Right lobe of liver (tissue), 6 donors: ENCODE results near the gene ZSCAN18. TPM values are rescaled to one million over a fixed set of nuclear protein-coding genes. Genes with fewer than 3 reads are reported as not detected.
"Not testable (repeated sequence)": the region's sequence is repeated elsewhere in the genome, so short reads cannot be mapped to it uniquely, and the experiment has no call there.

Experiments
- ATAC-seq, 4 donors: fragments of 200-7000 bp; cut with Tn5 transposase; one replicate each; pipeline ENCODE4 v1.9.1; 2020; ENCODE audit warnings: mild to moderate bottlenecking in 4 of 4, moderate library complexity in 4 of 4
- DNase-seq, 3 donors: peaks; one replicate each; pipeline ENCODE4 v3.0.0-alpha.2; 2020
- H3K27ac ChIP-seq, 3 donors: fragments of 200-600 bp; one replicate each; pipeline ENCODE4 v1.8.0; 2022
- H3K27me3 ChIP-seq, 2 donors: fragments of 200-600 bp; one replicate each; pipeline ENCODE4 v1.8.0; 2022
- H3K36me3 ChIP-seq, 4 donors: fragments of 200-600 bp; sonication (generic) in 1 of 4; one replicate each; pipeline versions ENCODE4 v1.5.1 to v1.8.0; 2017 to 2022; ENCODE audit warnings: control low read depth in 1 of 4
- H3K4me1 ChIP-seq, 4 donors: fragments of 200-600 bp; sonication (generic) in 1 of 4; one replicate each; pipeline versions ENCODE4 v1.5.1 to v1.8.0; 2017 to 2022; ENCODE audit warnings: control low read depth in 1 of 4
- H3K4me3 ChIP-seq, 3 donors: fragments of 200-600 bp; one replicate each; pipeline ENCODE4 v1.8.0; 2022
- H3K9me3 ChIP-seq, 4 donors: fragments of 200-600 bp; sonication (generic) in 1 of 4; one replicate each; pipeline versions ENCODE4 v1.5.1 to v1.8.0; 2017 to 2022; ENCODE audit warnings: control low read depth in 1 of 4
- POLR2A ChIP-seq: fragments of 450-650 bp; IDR thresholded peaks from one replicate; pipeline ENCODE4 v1.6.1; 2017; ENCODE audit warnings: antibody characterized with exemption, mild to moderate bottlenecking
- WGBS: methylation state at CpG from one replicate; pipeline ENCODE4 v1.1.6; 2018; ENCODE audit warnings: low coverage, low lambda C conversion rate; ENCODE audit not compliant: insufficient coverage; ENCODE audit errors: missing lambda C conversion rate; 5-methylcytosine and 5-hydroxymethylcytosine counted together
- intact Hi-C, 2 donors: fragments of 100-400 bp; cut with DNase I; formaldehyde crosslinking; loops; one replicate each; pipeline versions ENCODE4 v1.11.2 to v1.14.1; 2022
- long read RNA-seq: library from polyadenylated mRNA; unstranded; transcript quantifications from one replicate; pipeline ENCODE4 v2.0.0, GENCODE V29; 2019
- total RNA-seq, 6 experiments: library from RNA; depleted of rRNA in 2 of 6; stranded (reverse); fragments of >200 nt in 2 of 6; fragmentation: NEBNext Ultra II Directional in 3 of 6; extraction: Animal tissue kit (Norgen Biotek cat#: 25700) in 3 of 6; gene quantifications; one replicate each; pipeline versions ENCODE4 v1.1.0 to v1.2.4, GENCODE V29; 2016 to 2023
- TF ChIP-seq, protein P1 (sequence below), 4 donors: fragments of 200-600 bp in 3 of 4; fragments of 450-650 bp in 1 of 4; IDR thresholded peaks; one replicate each; pipeline versions ENCODE4 v1.5.1 to v1.8.0; 2016 to 2022; ENCODE audit warnings: antibody characterized with exemption in 4 of 4, mild to moderate bottlenecking in 2 of 4
- donor health status: DM: no; HTN: yes; CAD: no.
- donor health status: DM: no; HTN: no; CAD: no.
- donor health status: DM: no; HTN: no; CAD: no.
- donor health status: DM: no; HTN: yes; CAD: no.
- donor health status: DM: no; HTN: yes; CAD: no.

ZSCAN18 gene, protein sequence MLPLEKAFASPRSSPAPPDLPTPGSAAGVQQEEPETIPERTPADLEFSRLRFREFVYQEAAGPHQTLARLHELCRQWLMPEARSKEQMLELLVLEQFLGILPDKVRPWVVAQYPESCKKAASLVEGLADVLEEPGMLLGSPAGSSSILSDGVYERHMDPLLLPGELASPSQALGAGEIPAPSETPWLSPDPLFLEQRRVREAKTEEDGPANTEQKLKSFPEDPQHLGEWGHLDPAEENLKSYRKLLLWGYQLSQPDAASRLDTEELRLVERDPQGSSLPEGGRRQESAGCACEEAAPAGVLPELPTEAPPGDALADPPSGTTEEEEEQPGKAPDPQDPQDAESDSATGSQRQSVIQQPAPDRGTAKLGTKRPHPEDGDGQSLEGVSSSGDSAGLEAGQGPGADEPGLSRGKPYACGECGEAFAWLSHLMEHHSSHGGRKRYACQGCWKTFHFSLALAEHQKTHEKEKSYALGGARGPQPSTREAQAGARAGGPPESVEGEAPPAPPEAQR
- 10 to 100 TPM in 4 of 6 experiments, 1 to 10 TPM in 2; 6.3 to 17.1 (median 10.7) TPM for total RNA-seq
- long read RNA-seq, full-length matches to known transcripts = 1 of 2 reads
- long read RNA-seq, partial matches to known transcripts = 0 of 2 reads
- long read RNA-seq, other reads (novel, unspliced or antisense) = 1 of 2 reads

DNA sequence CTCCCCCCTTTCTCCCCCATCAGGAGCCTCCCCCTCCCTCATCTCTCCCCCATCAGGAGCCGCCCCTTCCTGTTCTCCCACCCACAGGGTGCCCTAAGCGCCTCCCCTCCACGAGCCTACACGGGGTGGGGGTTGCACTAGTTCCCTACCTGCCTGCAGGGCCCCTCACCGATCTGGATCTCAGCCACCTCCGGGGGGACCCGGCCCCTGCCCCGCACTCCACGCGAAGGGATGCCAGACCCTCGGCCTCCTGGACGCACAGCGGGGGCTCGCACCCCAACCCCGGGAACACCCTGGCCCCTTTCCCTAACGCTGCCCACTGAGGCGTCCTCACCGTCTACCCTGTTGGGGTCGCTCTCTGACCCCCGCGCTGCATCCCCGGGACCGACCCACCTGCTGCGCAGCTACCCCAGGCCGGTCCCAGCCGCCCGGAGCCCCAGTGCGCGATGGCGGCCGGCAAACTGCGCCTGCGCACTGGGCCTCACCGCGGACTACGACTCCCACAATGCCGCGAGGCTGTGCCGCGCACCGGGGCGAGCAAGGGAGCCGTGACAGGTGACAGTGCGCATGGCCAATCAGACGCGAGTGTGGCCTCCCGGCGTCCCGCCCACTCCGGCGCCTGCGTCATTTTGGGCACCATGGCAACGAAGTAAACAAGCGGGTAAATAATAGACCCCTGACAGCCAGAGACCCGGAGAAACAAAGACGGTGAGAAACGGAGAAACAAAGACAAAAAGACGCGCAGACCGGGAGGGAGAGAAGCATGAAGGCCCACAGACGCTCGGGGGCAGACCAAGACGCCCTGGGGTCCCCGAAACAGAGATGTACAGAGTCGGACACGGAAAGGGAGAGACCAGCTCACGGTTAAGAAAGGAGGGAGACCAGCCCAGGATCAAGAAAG lies at the start of gene ZSCAN18:
TSS of gene ZSCAN18 (minus strand) at position 451 of the 901 bp plus-strand sequence. CDS start 7,964 bp downstream, outside the sequence.
- no peaks in the 10 kb centered on the region for H3K36me3 ChIP-seq
- WGBS = 3% methylated on average over 38 of the region's 67 CpGs
- DNase-seq = peak; percentile 94 to 98 (median 96)
- no peaks in the 10 kb centered on the region for H3K27me3 ChIP-seq
- TF ChIP-seq POLR2A = peak; percentile 46
- TF ChIP-seq, protein P1, sequence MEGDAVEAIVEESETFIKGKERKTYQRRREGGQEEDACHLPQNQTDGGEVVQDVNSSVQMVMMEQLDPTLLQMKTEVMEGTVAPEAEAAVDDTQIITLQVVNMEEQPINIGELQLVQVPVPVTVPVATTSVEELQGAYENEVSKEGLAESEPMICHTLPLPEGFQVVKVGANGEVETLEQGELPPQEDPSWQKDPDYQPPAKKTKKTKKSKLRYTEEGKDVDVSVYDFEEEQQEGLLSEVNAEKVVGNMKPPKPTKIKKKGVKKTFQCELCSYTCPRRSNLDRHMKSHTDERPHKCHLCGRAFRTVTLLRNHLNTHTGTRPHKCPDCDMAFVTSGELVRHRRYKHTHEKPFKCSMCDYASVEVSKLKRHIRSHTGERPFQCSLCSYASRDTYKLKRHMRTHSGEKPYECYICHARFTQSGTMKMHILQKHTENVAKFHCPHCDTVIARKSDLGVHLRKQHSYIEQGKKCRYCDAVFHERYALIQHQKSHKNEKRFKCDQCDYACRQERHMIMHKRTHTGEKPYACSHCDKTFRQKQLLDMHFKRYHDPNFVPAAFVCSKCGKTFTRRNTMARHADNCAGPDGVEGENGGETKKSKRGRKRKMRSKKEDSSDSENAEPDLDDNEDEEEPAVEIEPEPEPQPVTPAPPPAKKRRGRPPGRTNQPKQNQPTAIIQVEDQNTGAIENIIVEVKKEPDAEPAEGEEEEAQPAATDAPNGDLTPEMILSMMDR (IDR thresholded peaks at IDR 0.05) = no peak
- peak within 1 kb of the TSS; percentile 80 to 96 (median 92) for H3K4me3 ChIP-seq
- H3K4me1 ChIP-seq = no peaks in the 10 kb centered on the region
- H3K9me3 ChIP-seq = peaks cover 0 to 3% (median 0%) of the 10 kb centered on the region in 4 donors
- intact Hi-C loops = no loop called here
- H3K27ac ChIP-seq = peak within 1 kb of the TSS; percentile 79 to 83 (median 81)
- ATAC-seq = peak; percentile 98 to 100 (median 100)

- intact Hi-C loops, DNase-seq, H3K4me3 ChIP-seq, ATAC-seq, H3K27me3 ChIP-seq, H3K27ac ChIP-seq, H3K36me3 ChIP-seq: not testable (repeated sequence)
- WGBS = no CpG with 5 or more reads among the region's 28 CpGs
- Histone ChIP-seq H3K9me3 (peaks cover 0 to 21% (median 5%) of the 10 kb centered on the region in 4 donors), H3K4me1 (peaks cover 0 to 11% (median 0%) of the 10 kb centered on the region in 4 donors)
Observed at GRCh38 chr19:58147475-58147874, 49.4 kb upstream of the ZSCAN18 start.

- no peaks in the 10 kb centered on the region for H3K27me3 ChIP-seq
- 94% methylated on average over 2 of the region's 3 CpGs for WGBS
- peaks cover 0 to 28% (median 5%) of the 10 kb centered on the region in 4 donors for H3K9me3 ChIP-seq
- intact Hi-C loops = no loop called here
- H3K4me3 ChIP-seq = no peak overlapping the region
- TF ChIP-seq, protein P1 (IDR thresholded peaks at IDR 0.05) = no peak
- no peak for TF ChIP-seq POLR2A
- no peak overlapping the region for H3K27ac ChIP-seq
- H3K36me3 ChIP-seq = peaks cover 0 to 13% (median 5%) of the 10 kb centered on the region in 4 donors
- H3K4me1 ChIP-seq = peaks cover 0 to 7% (median 0%) of the 10 kb centered on the region in 4 donors
- ATAC-seq = no peak
- DNase-seq = no peak
Observed at GRCh38 chr19:58145849-58146248, 47.8 kb upstream of the ZSCAN18 start.

- TF ChIP-seq POLR2A = no peak
- TF ChIP-seq, protein P1 (IDR thresholded peaks at IDR 0.05) = no peak
- 91% methylated on average over 1 of the region's 1 CpG for WGBS
- Histone ChIP-seq H3K27ac (no peak overlapping the region), H3K9me3 (peaks cover 0 to 78% (median 37%) of the 10 kb centered on the region in 4 donors), H3K27me3 (no peaks in the 10 kb centered on the region), H3K4me1 (no peaks in the 10 kb centered on the region), H3K4me3 (no peak overlapping the region), H3K36me3 (peaks cover 0 to 48% (median 6%) of the 10 kb centered on the region in 4 donors)
- ATAC-seq = no peak
- no peak for DNase-seq
- intact Hi-C loops = no loop called here
Observed at GRCh38 chr19:58134244-58134643, 36.2 kb upstream of the ZSCAN18 start.
